A673 (cell line): Measurements from ENCODE around the gene C14orf132.

Experiments
- EZH2 ChIP-seq: fragments of 200-600 bp; sonication (generic); IDR thresholded peaks from 2 replicates; pipeline ENCODE4 v1.6.1; 2017; ENCODE audit warnings: borderline replicate concordance, low read depth, mild to moderate bottlenecking, mixed read lengths, antibody characterized with exemption, low read length; ENCODE audit not compliant: poor library complexity, severe bottlenecking
- TF ChIP-seq, protein P1 (sequence below): fragments of 300-800, 200-600 bp; sonication (generic); conservative IDR thresholded peaks from 2 replicates; pipeline ENCODE4 v1.5.1; 2017; ENCODE audit warnings: low read depth, mild to moderate bottlenecking, antibody characterized with exemption, low read length, moderate library complexity, mixed read lengths

DNA sequence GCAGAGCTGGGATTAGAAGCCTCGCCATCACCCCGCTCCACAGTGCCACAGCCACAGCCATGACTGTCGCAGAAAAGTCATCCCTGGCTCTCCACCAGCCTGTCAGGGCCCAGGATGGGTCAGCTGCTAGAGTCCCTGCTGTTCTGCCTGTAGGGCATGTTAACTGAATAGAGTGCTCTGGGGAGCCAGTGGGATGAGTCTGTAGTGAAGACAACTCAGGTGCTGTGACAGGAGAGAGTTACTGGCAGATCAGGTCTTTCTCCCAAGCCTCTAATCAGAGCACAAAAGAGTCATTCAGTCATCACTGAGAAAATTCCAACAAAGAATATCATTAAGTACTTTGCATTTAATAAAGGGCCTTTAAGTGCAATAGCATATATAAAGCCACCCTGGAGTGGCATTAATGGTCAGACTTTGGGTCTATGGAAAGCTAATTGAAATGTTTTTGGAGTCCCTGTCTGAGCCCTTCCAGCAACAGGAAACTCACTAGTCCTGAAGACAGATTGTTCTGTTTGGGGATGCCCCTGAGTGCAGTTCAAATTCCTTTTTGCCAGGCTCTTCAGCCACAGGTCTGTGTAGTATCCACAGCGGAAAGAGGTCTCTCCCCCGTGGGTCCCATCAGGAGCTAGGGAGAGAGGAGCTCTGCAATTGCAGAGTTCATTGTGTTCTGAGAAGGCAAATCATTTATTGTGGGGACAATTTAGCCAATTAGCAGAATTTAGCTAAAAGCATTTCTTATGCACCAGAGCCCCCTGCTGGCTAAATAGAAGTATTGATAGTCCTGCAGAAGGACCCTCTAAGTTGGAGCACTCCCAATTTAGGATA is 45.2 kb upstream of the C14orf132 start:
- TF ChIP-seq, protein P1, sequence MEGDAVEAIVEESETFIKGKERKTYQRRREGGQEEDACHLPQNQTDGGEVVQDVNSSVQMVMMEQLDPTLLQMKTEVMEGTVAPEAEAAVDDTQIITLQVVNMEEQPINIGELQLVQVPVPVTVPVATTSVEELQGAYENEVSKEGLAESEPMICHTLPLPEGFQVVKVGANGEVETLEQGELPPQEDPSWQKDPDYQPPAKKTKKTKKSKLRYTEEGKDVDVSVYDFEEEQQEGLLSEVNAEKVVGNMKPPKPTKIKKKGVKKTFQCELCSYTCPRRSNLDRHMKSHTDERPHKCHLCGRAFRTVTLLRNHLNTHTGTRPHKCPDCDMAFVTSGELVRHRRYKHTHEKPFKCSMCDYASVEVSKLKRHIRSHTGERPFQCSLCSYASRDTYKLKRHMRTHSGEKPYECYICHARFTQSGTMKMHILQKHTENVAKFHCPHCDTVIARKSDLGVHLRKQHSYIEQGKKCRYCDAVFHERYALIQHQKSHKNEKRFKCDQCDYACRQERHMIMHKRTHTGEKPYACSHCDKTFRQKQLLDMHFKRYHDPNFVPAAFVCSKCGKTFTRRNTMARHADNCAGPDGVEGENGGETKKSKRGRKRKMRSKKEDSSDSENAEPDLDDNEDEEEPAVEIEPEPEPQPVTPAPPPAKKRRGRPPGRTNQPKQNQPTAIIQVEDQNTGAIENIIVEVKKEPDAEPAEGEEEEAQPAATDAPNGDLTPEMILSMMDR: peak; percentile 84
- no peak for TF ChIP-seq EZH2
